Calu3 (cell line): ENCODE data around the gene CCNF. TPM values are rescaled to one million over a fixed set of nuclear protein-coding genes. Genes with fewer than 3 reads are reported as not detected.
A peak's percentile ranks its signal among the peaks of the same experiment; 100 is the strongest.

ENCODE experiments used
- BruUV-seq: library from RNA; stranded (reverse); fragments of 400-500 nt; replicated peaks from 2 replicates; lab custom pipeline; 2021; lab: Mats Ljungman, UMichigan
- CTCF ChIA-PET: fragments of 300-600 bp; sonication (Branson Sonifier 250); formaldehyde crosslinking; loops from one replicate; lab custom pipeline; 2022; ENCODE audit warnings: antibody characterized with exemption; lab: Charles Lee
- DNase-seq: peaks from one replicate; pipeline ENCODE4 v3.0.0; 2022
- H3K27ac Mint-ChIP-seq: one replicate; pipeline ENCODE4 v1.8.0; 2022; ENCODE audit warnings: mixed read lengths; ENCODE audit not compliant: unreplicated experiment
- H3K27me3 Mint-ChIP-seq: one replicate; pipeline ENCODE4 v1.8.0; 2022; ENCODE audit warnings: mixed read lengths; ENCODE audit not compliant: unreplicated experiment
- H3K36me3 Mint-ChIP-seq: one replicate; pipeline ENCODE4 v1.8.0; 2022; ENCODE audit warnings: mild to moderate bottlenecking, moderate library complexity, mixed read lengths; ENCODE audit not compliant: insufficient read depth, unreplicated experiment
- H3K4me1 Mint-ChIP-seq: one replicate; pipeline ENCODE4 v1.8.0; 2022; ENCODE audit warnings: mild to moderate bottlenecking, low read depth, mixed read lengths; ENCODE audit not compliant: unreplicated experiment
- H3K4me3 Mint-ChIP-seq: one replicate; pipeline ENCODE4 v1.8.0; 2022; ENCODE audit warnings: mild to moderate bottlenecking, low read depth, moderate library complexity, mixed read lengths; ENCODE audit not compliant: unreplicated experiment
- H3K9me3 Mint-ChIP-seq: one replicate; pipeline ENCODE4 v1.8.0; 2022; ENCODE audit warnings: low read depth, mixed read lengths; ENCODE audit not compliant: unreplicated experiment
- intact Hi-C: fragments of 100-400 bp; cut with micrococcal nuclease; formaldehyde crosslinking; loops from one replicate; pipeline ENCODE4 v1.10.0; 2022; ENCODE audit not compliant: unreplicated experiment
- total RNA-seq: library from RNA; stranded (reverse); gene quantifications from 2 replicates; pipeline ENCODE4 v1.2.3, GENCODE V29; 2022
- TF ChIP-seq, protein P1 (sequence below): fragments of 200-600 bp; IDR thresholded peaks from one replicate; pipeline ENCODE4 v1.8.0; 2022; ENCODE audit warnings: antibody characterized with exemption; ENCODE audit not compliant: unreplicated experiment

The CCNF gene
- total RNA-seq, 1 experiment from 2014 or later, result 54.5 TPM

GRCh38 chr16:2456551-2457153 lies 27.4 kb downstream of the CCNF start:
- Mint-ChIP-seq H3K27ac (no peak overlapping the region), H3K4me3 (no peak overlapping the region), H3K4me1 (peaks cover 21% of the 10 kb centered on the region), H3K27me3 (no peaks in the 10 kb centered on the region), H3K36me3 (peaks cover 71% of the 10 kb centered on the region), H3K9me3 (no peaks in the 10 kb centered on the region)
- CTCF ChIA-PET, result no interaction called here
- DNase-seq, result no peak
- TF ChIP-seq, protein P1, sequence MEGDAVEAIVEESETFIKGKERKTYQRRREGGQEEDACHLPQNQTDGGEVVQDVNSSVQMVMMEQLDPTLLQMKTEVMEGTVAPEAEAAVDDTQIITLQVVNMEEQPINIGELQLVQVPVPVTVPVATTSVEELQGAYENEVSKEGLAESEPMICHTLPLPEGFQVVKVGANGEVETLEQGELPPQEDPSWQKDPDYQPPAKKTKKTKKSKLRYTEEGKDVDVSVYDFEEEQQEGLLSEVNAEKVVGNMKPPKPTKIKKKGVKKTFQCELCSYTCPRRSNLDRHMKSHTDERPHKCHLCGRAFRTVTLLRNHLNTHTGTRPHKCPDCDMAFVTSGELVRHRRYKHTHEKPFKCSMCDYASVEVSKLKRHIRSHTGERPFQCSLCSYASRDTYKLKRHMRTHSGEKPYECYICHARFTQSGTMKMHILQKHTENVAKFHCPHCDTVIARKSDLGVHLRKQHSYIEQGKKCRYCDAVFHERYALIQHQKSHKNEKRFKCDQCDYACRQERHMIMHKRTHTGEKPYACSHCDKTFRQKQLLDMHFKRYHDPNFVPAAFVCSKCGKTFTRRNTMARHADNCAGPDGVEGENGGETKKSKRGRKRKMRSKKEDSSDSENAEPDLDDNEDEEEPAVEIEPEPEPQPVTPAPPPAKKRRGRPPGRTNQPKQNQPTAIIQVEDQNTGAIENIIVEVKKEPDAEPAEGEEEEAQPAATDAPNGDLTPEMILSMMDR, result no peak
- BruUV-seq, result no TSS peak
- intact Hi-C loops, result no loop called here

DNA sequence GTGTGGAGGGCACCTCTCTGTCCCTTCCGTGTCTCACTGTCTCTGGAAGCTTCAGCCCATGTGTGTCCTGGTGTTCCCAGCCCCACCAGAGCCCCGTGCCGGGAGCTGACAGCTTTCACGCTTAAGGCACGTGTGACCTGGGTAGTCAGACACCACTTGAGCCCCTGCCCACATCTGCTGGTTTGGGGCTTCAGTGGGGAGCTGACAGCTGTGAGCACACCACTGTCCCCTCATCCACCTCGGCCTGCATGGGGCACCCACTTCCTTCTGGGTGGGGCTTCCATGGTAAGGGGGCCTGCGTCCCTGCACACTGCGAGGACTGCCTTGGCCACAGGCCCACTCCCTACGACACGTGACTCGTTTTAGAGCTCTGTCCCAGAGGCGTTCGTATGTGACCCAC lies 28.0 kb downstream of the CCNF start:
- Mint-ChIP-seq H3K9me3 (no peaks in the 10 kb centered on the region), H3K27ac (no peak overlapping the region), H3K36me3 (peaks cover 65% of the 10 kb centered on the region), H3K27me3 (no peaks in the 10 kb centered on the region), H3K4me1 (peaks cover 21% of the 10 kb centered on the region), H3K4me3 (no peak overlapping the region)
- BruUV-seq, result no TSS peak
- CTCF ChIA-PET, result interaction anchor here (0.5 kb wide), 1 partner anchor 231 kb away, joined by 5 read pairs; no protein-coding TSS in a partner anchor
- TF ChIP-seq, protein P1, result no peak
- intact Hi-C loops, result no loop called here
- no peak for DNase-seq

- TF ChIP-seq, protein P1, result no peak
- Mint-ChIP-seq H3K4me1 (peaks cover 21% of the 10 kb centered on the region), H3K27ac (no peak overlapping the region), H3K4me3 (no peak overlapping the region), H3K36me3 (peaks cover 62% of the 10 kb centered on the region), H3K9me3 (no peaks in the 10 kb centered on the region), H3K27me3 (no peaks in the 10 kb centered on the region)
- intact Hi-C loops, result no loop called here
- DNase-seq, result no peak
- CTCF ChIA-PET, result interaction anchor here (0.5 kb wide), 1 partner anchor 232 kb away, joined by 5 read pairs; no protein-coding TSS in a partner anchor
- BruUV-seq, result no TSS peak
These were observed 28.7 kb downstream of the CCNF start for GRCh38 chr16:2457946-2458345.

GRCh38 chr16:2458887-2459646 lies 29.8 kb downstream of the CCNF start:
- CTCF ChIA-PET, result interaction anchor here (0.5 to 1.5 kb wide), 4 partner anchors 9 to 138 kb away, joined by 3 to 7 read pairs (median 4); no protein-coding TSS in a partner anchor
- intact Hi-C loops, result no loop called here
- peak; percentile 36 for DNase-seq
- Mint-ChIP-seq H3K4me3 (peak overlapping the region; percentile 93), H3K27me3 (no peaks in the 10 kb centered on the region), H3K9me3 (no peaks in the 10 kb centered on the region), H3K36me3 (peaks cover 61% of the 10 kb centered on the region), H3K4me1 (peaks cover 21% of the 10 kb centered on the region), H3K27ac (peak overlapping the region; percentile 66)
- BruUV-seq, result no TSS peak
- TF ChIP-seq, protein P1, result no peak
